GM18498 (cell line): ENCODE measurements around the gene KCTD20.
"Not testable (repeated sequence)": the region's sequence is repeated elsewhere in the genome, so short reads cannot be mapped to it uniquely, and the experiment has no call there.

ENCODE experiments used
- ATAC-seq: cut with Tn5 transposase; IDR thresholded peaks from one replicate; pipeline ENCODE4 v1.9.1; 2021; ENCODE audit warnings: mild to moderate bottlenecking, moderate library complexity; ENCODE audit not compliant: unreplicated experiment

Gene KCTD20

DNA sequence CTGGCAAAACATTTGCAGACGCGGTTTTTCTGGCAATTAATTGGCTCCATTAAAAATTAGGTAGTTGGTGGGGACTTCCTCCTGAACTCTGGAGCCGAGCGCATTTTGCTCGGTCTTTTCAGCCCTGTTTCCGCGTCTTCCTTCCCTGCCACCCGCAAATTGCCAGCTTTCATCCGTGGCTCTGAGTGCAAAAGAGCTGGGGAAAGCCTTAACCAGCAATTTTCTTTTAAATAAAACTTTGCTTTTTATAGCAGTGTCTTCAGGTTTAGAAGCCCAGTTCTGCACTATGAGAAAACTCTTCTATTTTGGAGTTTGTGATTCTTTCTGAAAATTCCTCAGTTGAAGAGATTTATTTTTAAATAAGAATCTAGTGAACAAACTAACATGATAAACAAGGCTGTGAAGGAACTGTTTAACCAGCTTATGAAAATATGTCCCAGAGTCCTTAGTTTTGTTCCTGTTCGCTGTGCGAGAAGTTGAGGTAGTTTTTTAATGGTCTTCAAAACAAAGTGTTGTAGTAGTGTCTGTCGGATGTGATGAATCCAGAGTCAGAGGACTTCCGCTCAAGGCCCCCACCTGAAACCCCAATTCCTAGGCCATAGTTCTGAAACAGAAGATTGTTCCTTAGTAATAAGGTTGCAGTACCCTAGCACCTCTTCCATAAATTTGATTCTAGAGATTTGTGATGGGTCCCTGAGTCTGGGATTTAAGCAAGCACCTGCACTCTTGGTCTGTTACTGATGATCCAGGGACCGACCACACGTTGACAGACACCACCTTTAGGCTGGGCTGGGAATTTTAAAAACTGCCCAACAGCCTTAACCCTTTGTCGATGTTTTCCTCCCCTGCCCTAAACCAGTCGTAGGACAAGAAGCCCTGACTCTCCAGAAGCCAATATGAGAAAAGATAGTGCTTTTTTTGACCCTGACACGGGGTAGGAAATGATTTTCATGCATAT is 950 bp downstream of the KCTD20 start:
- ATAC-seq, result no peak

DNA sequence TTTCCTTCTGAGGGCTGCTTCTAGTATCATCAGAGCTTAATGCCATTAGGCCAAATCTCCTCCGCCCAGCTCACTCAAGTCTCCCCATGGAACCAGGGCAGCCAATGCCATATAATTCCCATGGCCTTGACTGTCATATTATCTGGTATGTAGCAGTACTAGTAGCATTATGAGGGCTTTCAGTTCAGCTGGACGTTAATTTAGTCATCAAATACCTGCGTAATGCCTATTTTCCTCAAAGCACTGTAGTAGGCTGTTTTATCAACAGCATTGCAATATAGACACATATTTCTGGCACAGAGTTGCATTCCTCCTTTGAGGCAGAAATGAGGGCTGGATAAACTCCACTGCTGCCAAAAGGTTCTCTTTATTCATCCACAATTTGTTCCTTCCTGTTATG is 1.7 kb downstream of the KCTD20 start:
- no peak for ATAC-seq

GRCh38 chr6:36445621-36446020 is 2.8 kb downstream of the KCTD20 start:
- no peak for ATAC-seq

DNA sequence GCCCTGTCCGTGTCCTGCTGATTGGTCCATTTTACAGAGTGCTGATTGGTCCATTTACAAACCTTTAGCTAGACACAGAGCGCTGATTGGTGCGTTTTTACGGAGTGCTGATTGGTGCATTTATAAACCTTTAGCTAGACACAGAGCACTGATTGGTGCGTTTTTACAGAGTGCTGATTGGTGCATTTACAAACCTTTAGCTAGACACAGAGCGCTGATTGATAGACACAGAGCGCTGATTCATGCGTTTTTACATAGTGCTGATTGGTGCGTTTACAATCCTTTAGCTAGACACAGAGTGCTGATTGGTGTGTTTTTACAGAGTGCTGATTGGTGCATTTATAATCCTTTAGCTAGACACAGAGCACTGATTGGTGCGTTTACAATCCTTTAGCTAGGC is 6.4 kb downstream of the KCTD20 start:
- not testable (repeated sequence) for ATAC-seq

DNA sequence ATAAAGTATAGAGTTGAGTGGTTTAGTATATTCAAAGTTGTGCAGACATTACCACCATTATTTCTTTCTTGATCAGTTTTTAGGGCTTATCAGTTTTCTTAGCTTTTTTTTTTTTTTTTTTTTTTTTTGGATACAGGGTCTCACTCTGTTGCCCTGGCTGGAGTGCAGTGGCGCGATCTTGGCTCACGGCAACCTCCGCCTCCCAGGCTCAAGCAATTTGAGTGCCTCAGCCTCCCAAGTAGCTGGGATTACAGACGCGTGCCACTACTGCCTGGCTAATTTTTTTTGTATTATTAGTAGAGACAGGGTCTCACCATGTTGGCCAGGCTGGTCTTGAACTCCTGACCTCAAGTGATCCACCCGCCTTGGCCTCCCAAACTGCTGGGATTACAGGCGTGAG is 10.1 kb downstream of the KCTD20 start:
- not testable (repeated sequence) for ATAC-seq

DNA sequence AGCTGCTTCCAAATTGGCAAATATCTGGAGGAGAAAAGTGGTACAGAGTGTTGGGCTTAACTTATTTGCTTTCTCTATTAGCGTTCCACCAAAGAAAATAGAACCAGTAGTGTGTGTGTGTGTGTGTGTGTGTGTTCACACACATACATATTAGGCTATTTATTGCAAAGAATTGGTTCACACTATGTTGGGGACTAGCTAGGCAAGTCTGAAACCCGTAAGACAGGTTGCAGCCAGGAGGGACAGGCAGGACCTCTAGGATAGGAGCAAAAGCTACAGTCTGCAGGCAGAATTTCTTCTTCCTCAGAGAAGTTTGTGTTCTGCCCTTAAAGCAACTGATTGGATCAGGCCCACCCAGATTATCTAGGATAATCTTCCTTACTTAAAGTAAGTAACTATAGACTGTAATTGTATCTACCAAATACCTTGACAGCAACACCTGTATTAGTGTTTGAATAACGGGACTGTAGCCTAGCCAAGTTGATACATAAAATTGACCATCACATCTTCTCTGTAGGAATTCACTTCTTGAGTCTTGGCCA is 12.8 kb downstream of the KCTD20 start:
- no peak for ATAC-seq

GRCh38 chr6:36459501-36459900 is 16.7 kb downstream of the KCTD20 start:
- no peak for ATAC-seq

DNA sequence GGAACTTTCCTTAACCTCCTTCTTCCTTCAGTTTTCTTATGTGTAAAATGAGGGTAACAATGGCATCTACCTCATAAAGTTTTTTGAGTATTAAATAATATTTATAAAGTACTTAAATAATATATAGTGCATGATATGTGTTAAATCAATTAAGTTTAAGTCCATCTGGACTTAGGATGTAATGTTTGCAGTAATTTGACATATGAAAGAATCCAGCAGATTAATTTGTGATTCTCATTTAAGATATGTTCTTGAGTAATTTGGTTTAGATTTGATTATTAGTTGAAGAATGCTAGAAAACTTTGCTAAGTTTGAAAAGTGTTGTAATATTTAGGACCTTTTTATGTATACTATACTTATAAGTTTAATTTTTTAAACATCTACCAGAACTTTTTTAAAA is 18.1 kb downstream of the KCTD20 start:
- no peak for ATAC-seq

DNA sequence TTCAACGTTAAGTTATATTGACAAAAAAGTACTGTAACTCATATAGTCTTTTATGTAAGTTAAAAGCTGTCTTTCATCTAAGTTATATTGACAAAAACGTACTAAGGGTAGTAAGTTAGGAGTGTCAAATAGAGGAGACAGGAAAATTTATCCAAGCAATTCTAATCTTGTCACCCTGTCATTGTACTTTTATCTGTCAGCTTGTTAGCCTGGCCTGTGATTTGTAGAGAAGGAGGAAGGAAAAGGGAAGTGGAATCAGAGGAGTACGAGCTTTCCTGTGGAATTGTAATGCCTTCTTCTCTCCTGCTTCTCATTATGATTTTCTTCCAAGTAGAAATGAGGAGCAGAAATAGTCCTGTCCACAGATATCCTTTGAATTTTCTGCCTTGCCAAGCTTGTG is 18.8 kb downstream of the KCTD20 start:
- no peak for ATAC-seq

DNA sequence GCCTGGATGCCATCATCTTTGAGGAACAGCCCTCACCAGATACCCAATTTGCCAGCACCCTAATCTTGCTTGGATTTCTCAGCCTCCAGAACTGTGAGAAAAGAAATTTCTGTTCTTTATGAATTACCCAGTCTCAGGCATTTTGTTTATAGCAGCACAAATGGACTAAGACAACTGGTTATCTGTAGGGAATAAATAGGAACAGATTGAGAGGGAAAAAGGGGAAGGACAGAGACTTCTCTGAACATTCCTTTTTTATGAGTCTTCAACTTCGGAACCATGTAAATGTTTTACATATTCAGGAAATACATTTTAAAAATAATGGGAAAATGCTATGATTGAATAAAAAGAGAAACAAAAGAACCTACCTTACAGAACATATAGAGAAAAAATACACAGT is 20.9 kb downstream of the KCTD20 start:
- ATAC-seq, result no peak

DNA sequence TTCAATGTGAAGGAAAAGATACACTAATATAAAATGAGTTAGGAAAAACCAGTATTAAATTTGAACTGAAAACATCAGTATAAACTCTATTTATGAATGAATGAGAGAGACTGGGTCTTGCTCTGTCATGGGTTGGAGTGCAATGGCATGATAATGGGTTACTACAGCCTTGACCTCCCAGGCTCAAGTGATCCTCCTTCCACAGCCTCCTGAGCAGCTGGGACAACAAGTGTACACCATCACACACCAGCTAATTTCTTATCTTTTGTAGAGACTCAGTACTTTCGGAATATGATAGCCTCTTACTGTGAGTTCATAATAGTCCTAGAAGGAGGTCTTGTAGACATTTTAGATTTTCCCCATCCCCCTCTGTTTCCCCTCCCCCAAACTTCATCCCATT is 21.4 kb downstream of the KCTD20 start:
- ATAC-seq, result no peak

DNA sequence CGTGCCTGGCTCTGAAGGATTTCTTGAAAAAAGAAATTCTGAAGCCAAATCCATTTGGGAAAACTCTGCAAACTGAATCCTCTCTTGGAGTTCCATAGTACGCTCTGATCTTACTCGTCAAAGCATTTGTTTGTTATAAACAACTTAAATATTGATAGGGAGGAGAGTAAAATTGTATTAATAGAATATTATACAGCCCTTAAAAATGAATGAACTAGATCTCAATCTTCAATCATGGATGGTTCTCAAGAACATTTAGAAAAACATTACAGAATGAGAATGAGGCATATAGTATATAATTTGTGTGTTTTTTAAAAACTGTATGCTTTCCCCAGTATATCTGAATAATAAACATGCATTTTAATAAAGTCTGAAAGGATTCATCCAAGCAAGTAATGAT is 24.8 kb downstream of the KCTD20 start:
- ATAC-seq, result no peak

GRCh38 chr6:36469148-36469661 is 26.4 kb downstream of the KCTD20 start:
- no peak for ATAC-seq

DNA sequence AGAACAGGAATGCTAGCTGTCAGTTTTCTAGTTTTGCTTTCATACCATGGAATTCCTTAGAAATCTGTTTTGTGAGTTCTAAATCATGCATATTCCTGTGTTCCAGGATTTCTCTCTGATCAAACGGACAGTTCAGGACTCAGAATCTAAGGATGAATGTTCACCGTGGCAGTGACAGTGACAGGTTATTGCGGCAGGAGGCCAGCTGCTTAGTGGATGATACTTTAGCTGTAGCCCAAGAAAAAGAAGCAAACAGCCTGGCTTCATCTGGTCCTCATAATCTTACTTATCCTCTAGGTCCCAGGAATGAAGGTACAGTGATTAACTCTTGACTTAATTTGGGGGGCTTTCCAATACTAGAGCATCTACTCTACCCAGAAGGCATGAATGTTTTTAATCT is 27.1 kb downstream of the KCTD20 start:
- no peak for ATAC-seq

- no peak for ATAC-seq
These were observed 35.3 kb downstream of the KCTD20 start for GRCh38 chr6:36478051-36478526.

GRCh38 chr6:36479256-36479655 is 36.5 kb downstream of the KCTD20 start:
- ATAC-seq, result no peak

- not testable (repeated sequence) for ATAC-seq
These were observed 40.5 kb downstream of the KCTD20 start for GRCh38 chr6:36483326-36483725.

GRCh38 chr6:36484736-36485135 is 41.9 kb downstream of the KCTD20 start:
- ATAC-seq, result no peak

DNA sequence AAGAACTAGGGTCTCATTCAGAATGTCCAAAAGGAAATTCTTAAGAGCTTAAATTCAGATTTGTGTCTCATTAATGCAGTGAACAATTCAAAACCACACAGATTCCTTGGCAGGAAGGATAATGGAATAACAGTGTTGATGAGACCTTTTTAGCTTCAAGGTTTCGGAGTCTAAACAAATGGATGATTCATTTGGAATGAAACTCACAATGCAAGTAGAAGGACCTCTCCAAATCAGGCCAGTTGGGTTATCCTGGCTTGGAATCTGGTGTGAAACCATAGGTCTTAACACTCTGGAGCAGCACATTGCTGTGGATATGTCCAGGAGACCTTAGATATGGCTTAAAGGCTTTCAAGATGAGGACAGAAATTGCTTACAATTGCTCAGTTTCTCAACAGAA is 44.9 kb downstream of the KCTD20 start:
- no peak for ATAC-seq

DNA sequence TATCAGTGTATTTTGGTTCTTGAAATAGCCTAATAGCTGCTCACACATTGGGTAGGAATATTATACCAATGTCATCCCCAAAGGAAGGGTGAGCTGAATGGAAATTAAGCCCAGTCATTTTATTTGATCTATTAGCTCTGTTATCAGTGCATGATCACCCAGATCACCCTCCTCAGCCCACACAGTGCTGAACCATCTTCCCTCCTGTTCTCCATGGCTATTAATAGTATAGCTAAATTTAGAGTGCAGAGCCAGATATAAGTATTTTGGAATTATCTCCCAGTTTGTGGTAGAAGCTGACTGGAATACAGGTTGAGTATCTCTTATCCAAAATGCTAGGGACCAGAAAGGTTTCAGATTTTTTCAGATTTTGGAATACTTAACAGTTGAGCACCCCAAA is 45.4 kb downstream of the KCTD20 start:
- no peak for ATAC-seq

DNA sequence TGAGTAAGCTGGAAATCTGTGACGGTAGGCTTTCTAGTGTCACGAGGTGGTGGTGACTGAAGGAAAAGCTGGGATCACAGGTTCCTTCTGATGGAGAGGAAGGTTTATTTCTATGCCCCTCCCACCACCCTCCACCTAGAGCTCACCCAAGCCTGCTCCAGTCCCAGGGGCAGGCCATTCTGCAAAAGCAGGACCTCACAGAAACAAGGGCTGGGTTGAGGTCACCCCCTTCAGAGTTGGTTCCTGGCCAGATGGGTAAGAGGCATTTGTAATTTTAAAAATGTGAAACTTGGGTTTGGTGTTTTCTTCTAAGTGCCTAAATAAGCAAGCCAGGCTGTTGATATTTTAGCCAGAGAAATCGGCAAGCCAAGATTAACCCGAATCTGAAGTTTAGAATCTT is 46.6 kb downstream of the KCTD20 start:
- no peak for ATAC-seq

DNA sequence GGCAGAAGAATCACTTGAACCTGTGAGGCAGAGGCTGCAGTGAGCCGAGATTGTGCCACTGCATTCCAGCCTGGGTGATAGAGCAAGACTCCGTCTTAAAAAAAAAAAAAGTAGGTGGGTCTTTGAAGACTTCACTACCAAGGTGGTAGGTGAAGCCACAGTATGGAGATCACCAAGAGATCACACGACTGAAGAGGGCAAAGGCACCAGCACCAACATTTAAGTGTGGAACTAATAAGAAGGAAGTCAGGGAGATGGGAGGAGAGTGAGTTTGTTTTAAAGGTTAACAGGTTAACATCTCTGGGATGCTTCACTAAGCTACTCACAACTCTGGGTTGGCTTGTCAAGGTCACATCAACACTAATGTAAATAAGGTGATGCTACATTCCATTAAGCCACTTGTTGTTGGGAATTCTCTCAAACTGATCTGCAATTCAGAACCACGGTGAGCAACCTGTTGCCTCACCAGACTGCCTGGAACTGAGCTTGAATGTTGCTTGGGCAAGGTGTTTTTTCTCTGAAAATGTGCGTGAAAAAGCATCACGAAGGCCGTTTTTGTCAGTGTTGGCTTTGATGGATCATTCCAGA is 48.7 kb downstream of the KCTD20 start:
- ATAC-seq, result no peak
